Mucosa of gallbladder (tissue), 1 donor: ENCODE results near the gene EFCAB5. TPM values are rescaled to one million over a fixed set of nuclear protein-coding genes. Genes with fewer than 3 reads are reported as not detected.
"Not testable (repeated sequence)": the region's sequence is repeated elsewhere in the genome, so short reads cannot be mapped to it uniquely, and the experiment has no call there.

Source experiments
- DNase-seq: peaks from one replicate; pipeline ENCODE4 v3.0.0-alpha.2; 2020; ENCODE audit warnings: low spot score
- total RNA-seq: library from RNA; stranded (reverse); gene quantifications from one replicate; pipeline ENCODE4 v1.2.1, GENCODE V29; 2021
- donor health status: DM: no; HTN: no; CAD: no.

The EFCAB5 gene
- total RNA-seq = not detected

- DNase-seq = no peak
Measured at GRCh38 chr17:29941334-29941733, at the start of gene EFCAB5. Gene EFCAB5, plus strand, starts transcription at chr17:29941634. Its CDS starts 163 bp downstream, at chr17:29941797.

DNA sequence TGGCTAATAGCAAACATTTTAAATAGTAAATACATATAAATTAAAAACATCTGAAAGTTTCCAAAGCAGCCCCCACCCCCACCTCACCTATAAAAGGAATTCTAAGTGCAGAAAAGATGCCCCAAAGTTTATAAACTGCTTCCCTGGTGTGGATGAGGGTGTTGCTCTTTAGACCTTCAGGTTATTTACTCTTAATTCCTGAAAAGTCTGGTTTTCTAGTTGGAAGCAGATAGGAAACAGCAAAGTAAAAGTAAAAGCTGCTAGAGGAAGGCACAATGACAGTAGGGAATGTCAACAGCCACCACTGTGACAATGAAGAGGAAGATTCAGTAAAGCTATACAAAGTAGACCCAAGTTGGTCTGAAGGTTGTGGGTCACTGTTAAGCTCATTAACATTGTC lies 49.2 kb upstream of the EFCAB5 start:
- DNase-seq = no peak

DNA sequence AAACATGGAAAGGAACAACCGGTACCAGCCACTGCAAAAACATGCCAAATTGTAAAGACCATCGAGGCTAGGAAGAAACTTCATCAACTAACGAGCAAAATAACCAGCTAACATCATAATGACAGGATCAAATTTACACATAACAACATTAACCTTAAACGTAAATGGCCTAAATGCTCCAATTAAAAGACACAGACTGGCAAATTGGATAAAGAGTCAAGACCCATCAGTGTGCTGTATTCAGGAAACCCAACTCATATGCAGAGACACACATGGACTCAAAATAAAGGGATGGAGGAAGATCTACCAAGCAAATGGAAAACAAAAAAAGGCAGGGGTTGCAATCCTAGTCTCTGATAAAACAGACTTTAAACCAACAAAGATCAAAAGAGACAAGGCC lies 44.3 kb upstream of the EFCAB5 start:
- DNase-seq = not testable (repeated sequence)

DNA sequence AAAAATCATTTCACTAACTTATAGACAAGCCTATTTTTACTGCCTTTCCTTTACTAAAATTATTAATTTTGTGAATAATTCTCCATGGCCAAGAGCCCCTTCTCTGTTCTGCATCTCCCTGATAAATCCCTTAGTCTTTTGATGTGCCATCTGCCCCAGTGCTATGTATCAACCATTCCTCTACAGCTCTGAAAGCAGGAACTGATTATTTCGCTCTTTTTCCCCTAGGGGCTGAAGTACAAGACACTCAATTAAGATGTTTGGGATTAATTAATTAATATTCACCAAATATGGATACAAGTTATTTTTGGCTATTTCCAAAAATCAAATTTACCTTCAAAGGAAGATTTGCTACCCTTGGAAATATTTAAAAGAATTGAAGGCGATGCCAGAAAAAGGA lies 38.0 kb upstream of the EFCAB5 start:
- DNase-seq = no peak

DNA sequence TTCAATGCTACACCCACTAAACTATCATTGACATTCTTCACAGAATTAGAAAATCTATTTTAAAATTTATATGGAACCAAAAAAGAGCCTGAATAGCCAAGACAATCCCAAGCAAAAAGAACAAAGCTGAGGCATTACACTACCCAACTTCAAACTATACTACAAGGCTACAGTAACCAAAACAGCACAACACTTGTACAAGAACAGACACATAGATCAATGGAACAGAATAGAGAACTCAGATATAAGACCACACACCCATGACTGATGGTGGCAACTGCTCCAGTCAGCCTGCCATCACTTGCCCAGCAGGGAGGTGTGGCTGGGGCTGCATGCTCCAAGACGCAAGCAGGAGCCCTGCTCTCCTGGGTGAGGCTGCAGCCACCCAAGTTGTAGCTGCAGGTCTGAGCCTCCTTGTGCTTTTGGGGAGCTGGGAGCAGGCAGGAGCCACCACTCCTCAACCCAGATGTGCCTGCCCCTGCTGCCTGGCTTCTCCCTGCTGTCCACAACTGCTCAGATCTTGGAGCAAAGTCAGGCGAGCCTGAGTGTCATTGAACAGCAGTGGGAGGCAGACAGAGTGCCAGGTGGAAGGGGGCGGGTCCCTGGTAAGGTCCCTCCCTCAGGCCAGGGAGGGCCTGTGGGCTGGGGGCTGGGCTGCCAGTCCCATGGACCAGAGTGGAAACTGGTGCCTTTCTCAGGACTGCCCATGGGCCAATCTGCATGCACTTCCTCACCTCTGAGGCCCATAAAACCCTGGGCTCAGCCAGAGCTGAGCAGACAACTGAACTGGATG lies 36.2 kb upstream of the EFCAB5 start:
- DNase-seq = no peak

- no peak for DNase-seq
Measured at GRCh38 chr17:29905879-29906167, 35.6 kb upstream of the EFCAB5 start.

DNA sequence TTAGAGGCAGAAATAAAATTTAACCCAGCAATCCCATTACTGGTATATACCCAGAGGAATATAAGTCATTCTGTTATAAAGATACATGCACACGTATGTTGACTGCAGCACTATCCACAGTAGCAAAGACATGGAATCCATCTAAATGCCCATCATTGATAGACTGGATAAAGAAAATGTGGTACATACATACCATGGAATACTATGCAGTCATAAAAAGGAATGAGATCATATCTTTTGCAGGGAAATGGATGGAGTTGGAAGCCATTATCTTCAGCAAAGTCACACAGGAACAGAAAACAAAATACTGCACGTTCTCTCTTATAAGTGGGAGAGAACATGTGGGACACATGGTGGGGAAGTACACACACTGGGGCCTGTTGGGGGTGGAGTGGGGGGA lies 34.5 kb upstream of the EFCAB5 start:
- DNase-seq = no peak

- no peak for DNase-seq
Measured at GRCh38 chr17:29909236-29910003, 32.0 kb upstream of the EFCAB5 start.

GRCh38 chr17:29911641-29912177 lies 29.7 kb upstream of the EFCAB5 start:
- DNase-seq = no peak

GRCh38 chr17:29914819-29915537 lies 26.5 kb upstream of the EFCAB5 start:
- no peak for DNase-seq

- DNase-seq = no peak
Measured at GRCh38 chr17:29918016-29918415, 23.4 kb upstream of the EFCAB5 start.

- no peak for DNase-seq
Measured at GRCh38 chr17:29918922-29919856, 22.2 kb upstream of the EFCAB5 start.

DNA sequence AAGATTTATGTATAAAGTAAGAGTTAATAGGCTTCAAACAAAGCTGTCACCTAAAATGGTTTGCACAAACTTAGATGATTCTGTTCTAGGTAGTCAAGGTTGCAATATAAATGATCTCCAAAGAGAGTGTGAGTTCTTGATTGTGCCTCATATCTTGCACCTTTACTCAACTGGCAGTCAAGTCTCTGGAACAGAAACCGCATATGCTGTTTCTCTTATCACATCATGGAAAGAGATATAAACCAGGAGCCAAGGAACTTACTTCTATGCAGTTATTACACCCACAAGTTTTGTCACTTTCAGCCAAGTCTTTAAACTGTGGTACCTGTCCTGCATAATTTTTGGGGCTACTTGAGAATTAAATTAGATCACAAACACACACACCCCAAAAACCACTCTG lies 16.6 kb upstream of the EFCAB5 start:
- no peak for DNase-seq

DNA sequence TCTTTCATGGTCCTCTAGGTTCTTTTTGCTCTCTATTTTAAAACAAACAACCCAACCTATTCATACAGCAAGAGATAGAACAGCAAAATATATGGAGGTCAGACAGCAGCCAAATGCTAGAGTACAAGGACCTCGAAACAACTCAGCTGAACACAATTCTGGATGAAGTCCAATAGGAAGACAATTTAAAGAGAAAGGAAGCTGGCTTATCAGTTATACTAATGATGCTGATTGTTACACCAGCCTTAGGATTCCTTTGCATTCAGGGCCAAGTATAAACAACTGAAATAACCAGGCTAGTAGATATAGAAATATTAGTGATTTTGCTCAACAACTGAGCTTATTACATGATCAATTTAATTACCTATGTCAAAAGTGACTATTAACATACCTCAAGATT lies 13.9 kb upstream of the EFCAB5 start:
- no peak for DNase-seq

DNA sequence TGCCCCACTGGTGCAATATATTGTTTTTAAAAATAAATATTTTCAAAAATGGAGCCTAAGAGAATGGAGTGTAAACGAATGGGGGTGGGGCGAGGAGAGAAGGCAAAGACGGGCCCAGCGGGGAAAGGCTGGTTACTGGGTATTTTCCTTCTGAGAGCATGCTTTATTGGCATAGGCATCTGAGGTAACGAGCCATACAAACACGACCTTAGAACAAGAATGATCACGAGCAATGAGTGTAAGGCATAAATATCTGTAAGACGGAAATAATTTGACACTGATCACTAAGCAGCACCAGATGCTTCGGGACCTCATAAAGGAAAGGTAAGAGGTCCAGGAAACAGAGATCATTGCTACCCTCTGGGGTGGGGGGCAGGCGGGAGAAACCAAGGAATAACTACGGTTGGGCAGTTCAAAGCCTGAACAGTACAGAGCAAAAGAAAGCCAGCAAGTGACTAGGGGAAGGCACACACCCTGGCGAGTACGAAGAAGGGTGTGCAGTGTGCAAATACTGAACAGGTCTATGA lies 12.4 kb upstream of the EFCAB5 start:
- peak; percentile 13 for DNase-seq

DNA sequence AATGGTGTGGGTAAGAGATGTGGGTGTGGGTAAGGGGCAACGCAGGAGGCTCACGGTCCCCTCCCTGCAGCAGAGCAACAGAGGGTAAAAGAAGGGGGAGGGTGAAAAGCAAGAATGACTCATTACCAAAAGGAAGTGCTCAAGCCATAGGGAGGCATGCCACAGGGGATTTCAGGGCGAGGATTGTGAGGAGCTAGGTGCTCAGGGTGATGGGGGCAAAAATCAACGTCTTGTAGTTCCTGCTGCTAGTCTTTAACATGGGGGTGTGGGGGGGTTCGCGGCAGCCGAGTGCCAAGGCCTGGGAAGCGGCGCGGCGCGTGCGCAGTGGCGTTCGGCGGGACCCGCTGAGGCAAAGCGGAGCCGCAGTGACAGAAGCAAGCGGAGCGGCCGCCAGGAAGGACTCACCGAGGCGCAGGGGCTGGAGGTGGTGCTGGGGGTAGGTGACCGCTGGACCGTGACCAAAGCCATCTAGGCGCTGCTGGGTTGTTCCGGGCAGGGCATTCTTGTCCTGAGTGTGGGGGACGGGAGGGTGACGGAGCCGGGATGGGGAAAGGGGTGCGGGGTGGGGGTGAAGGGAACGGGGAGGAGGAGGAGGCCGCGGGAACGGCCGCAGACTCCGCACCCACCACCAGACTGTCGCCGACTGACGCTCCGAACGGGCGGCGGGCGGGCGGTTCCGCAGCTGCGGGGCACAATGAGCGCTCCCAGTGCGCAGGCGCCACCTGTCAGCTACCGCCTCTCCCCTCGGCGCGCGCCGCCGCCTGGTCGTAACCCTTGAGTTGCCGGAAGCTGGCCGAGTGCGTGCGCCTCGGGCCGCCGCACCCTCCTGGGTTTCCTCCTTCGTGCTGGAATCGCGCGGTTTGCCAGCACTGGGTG lies 11.7 kb upstream of the EFCAB5 start, which contains the start of gene SSH2:
SSH2 (minus strand) TSS at position 696 of the 876 bp plus-strand sequence; CDS start at position 468, 228 bp downstream.
- DNase-seq = peak; percentile 85

GRCh38 chr17:29930409-29931010 lies 10.9 kb upstream of the EFCAB5 start:
- no peak for DNase-seq

- DNase-seq = peak; percentile 73
Measured at GRCh38 chr17:29931231-29931932, 10.1 kb upstream of the EFCAB5 start.

GRCh38 chr17:29933379-29933778 lies 8.1 kb upstream of the EFCAB5 start:
- DNase-seq = no peak
